IPS-20b (cell line): ENCODE data around the gene ALDH7A1.
"Not testable (repeated sequence)": the region's sequence is repeated elsewhere in the genome, so short reads cannot be mapped to it uniquely, and the experiment has no call there.

Source experiments
- H3K27ac ChIP-seq: one replicate; pipeline ENCODE4 v1.5.1; 2013; ENCODE audit warnings: low read length
- H3K27me3 ChIP-seq: 2 replicates; pipeline ENCODE4 v1.6.1; 2013; ENCODE audit warnings: mild to moderate bottlenecking, low read length, inconsistent platforms; ENCODE audit not compliant: insufficient read depth
- H3K36me3 ChIP-seq: 2 replicates; pipeline ENCODE4 v1.6.1; 2013; ENCODE audit warnings: low read depth, mild to moderate bottlenecking, inconsistent platforms, low read length, moderate library complexity; ENCODE audit not compliant: insufficient read depth
- H3K4me1 ChIP-seq: 2 replicates; pipeline ENCODE4 v1.6.1; 2013; ENCODE audit warnings: mild to moderate bottlenecking, control low read depth, inconsistent platforms, low read length, moderate library complexity; ENCODE audit not compliant: insufficient read depth
- H3K4me3 ChIP-seq: 2 replicates; pipeline ENCODE4 v1.5.1; 2013; ENCODE audit warnings: mild to moderate bottlenecking, low read length, inconsistent platforms
- H3K9ac ChIP-seq: 2 replicates; pipeline ENCODE4 v1.6.1; 2013; ENCODE audit warnings: low read depth, mild to moderate bottlenecking, inconsistent platforms, low read length, moderate library complexity
- H3K9me3 ChIP-seq: 2 replicates; pipeline ENCODE4 v1.6.1; 2013; ENCODE audit warnings: mild to moderate bottlenecking, low read depth, low read length, inconsistent platforms; ENCODE audit not compliant: insufficient read depth

The ALDH7A1 gene

DNA sequence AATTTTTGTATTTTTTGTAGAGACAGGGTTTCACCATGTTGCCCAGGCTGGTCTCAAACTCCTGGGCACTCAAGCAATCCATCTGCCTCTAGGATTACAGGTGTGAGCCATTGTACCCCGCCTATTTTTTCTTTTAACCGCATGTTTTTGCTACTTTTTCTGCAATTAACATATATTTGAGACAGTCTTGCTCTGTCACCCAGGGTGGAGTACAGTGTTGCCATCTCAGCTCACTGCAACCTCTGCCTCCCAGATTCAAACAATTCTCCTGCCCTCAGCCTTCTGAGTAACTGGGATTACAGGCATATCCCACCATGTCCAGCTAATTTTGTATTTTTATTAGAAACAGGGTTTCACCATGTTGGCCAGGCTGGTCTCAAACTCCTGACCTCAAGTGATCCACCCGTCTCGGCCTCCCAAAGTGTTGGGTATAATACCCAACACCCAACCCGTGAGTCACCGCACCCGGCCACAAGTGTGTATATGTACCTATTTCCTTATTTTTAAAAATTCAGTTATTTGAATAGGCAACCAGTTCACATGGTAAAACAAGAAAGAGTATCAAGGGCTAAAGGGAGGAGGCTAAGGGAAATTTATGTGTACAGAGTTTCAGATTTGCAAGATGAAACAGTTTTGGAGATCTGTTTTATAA lies 19.0 kb upstream of the ALDH7A1 start:
- H3K27ac ChIP-seq, result no peak overlapping the region
- H3K4me3 ChIP-seq, result no peak overlapping the region
- H3K36me3 ChIP-seq, result peaks cover 84% of the 10 kb centered on the region
- H3K27me3 ChIP-seq, result no peaks in the 10 kb centered on the region
- H3K9me3 ChIP-seq, result no peaks in the 10 kb centered on the region
- H3K9ac ChIP-seq, result no peak overlapping the region
- no peaks in the 10 kb centered on the region for H3K4me1 ChIP-seq

DNA sequence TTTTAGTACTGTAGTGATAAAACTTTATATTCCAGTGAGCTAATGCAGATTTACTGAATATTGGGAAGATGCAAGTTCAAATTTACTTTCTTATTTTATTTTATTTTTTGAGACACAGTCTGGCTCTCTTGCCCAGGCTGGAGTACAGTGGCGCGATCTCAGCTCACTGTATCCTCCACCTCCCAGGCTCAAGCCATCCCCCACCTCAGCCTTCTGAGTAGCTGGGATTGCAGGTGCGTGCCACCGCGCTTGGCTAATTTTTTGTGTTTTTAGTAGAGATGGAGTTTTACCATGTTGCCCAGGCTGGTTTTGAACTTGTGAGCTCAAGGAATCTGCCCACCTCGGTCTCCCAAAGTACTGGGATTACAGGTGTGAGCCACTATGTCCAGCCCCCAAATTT lies 15.6 kb upstream of the ALDH7A1 start:
- Histone ChIP-seq H3K4me1 (no peaks in the 10 kb centered on the region), H3K4me3 (no peak overlapping the region), H3K36me3 (peaks cover 94% of the 10 kb centered on the region), H3K27ac (no peak overlapping the region), H3K9me3 (no peaks in the 10 kb centered on the region), H3K27me3 (no peaks in the 10 kb centered on the region), H3K9ac (no peak overlapping the region)

DNA sequence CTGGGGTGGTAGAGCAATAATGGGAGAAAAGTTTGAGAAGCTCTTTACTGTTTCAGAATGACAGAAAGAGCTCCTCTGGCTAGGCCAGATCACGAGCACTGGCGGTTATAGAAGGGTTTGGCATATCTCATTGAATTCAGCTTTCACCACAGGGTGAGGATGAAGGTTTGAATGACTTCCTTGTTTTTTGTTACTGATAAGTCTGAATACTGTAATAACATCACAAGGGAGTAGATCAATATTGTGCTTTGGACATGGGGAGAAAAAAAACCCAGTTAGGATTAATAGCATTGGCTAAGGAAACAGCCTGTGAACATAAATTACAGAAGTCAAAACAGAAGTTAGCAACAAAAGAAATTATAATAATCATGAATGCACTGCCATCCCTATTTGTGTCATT lies 15.1 kb upstream of the ALDH7A1 start:
- H3K27me3 ChIP-seq, result no peaks in the 10 kb centered on the region
- peaks cover 96% of the 10 kb centered on the region for H3K36me3 ChIP-seq
- no peak overlapping the region for H3K9ac ChIP-seq
- H3K4me1 ChIP-seq, result no peaks in the 10 kb centered on the region
- no peaks in the 10 kb centered on the region for H3K9me3 ChIP-seq
- no peak overlapping the region for H3K27ac ChIP-seq
- no peak overlapping the region for H3K4me3 ChIP-seq

DNA sequence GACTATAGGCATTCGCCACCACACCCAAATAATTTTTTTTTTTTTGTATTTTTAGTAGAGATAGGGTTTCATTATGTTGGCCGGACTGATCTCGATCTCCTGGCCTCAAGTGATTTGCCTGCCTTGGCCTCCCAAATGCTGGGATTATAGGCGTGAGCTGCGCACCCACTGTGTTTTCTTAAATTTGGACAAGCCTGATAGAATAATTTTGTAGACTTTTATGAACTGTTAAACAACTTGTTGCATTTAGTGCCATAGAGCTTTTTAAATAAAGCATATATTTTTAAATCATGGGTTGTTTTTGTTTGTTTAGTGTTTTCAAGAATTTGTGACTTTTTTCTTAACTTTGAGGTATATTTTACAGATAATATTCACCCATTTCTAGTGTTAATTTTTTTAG lies 10.5 kb upstream of the ALDH7A1 start:
- Histone ChIP-seq H3K27me3 (no peaks in the 10 kb centered on the region), H3K4me1 (peaks cover 4% of the 10 kb centered on the region), H3K9me3 (no peaks in the 10 kb centered on the region), H3K36me3 (peaks cover 76% of the 10 kb centered on the region), H3K27ac (no peak overlapping the region), H3K9ac (no peak overlapping the region), H3K4me3 (no peak overlapping the region)

DNA sequence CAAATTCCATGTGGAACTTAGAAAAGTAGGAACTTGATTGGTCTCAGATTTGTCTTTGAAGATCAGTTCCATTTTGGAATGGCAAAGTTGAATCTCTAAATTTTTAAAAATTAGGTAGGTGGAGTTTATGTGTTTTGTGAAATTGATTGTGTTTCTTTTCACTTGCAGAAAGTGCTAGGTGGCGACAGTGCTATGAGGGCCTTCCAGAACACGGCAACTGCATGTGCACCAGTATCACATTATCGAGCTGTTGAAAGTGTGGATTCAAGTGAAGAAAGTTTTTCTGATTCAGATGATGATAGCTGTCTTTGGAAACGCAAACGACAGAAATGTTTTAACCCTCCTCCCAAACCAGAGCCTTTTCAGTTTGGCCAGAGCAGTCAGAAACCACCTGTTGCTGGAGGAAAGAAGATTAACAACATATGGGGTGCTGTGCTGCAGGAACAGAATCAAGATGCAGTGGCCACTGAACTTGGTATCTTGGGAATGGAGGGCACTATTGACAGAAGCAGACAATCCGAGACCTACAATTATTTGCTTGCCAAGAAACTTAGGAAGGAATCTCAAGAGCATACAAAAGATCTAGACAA lies 8.5 kb upstream of the ALDH7A1 start:
- Histone ChIP-seq H3K4me1 (peaks cover 16% of the 10 kb centered on the region), H3K27ac (no peak overlapping the region), H3K9ac (no peak overlapping the region), H3K9me3 (no peaks in the 10 kb centered on the region), H3K4me3 (no peak overlapping the region), H3K36me3 (peaks cover 56% of the 10 kb centered on the region), H3K27me3 (no peaks in the 10 kb centered on the region)

DNA sequence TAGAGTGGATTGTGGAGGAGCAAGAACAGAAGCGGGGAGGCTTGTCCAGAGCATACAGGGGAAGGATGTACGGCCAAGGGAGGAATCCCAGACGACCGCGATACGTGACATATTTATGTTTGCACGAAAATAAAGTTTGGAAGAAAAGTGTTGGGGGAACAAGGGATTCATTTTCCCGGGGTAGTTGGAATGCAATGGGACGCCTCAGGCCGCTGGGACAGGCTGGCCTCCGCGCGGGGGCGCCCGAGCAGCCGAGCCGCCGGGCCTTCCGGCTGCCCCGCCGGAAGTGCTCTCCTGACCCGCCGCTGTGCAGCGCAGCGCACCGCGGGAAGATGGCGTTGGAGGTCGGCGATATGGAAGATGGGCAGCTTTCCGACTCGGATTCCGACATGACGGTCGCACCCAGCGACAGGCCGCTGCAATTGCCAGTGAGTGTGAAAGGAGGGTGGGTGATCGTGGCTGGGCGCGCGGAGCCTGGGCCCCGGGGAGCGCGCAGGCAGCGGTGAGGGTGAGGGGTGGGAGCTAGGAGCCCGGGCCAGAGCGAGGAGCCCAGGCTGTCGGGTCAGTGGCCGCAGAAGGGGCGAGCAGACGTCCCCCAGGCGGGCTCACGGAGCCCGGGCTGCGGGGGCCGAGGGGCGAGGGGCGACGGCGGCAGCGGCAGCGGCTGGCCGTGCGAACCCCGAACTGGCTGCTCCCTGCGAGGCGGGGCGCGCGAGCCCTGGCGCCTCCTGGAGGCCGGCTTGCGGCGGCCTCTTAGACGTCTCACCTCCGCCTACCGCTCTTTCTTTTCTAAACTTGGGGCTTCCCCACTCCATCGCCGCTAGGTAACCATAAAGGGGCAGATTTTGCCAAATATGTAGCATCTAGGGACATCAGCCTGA lies 5.9 kb upstream of the ALDH7A1 start, which contains the start of gene PHAX:
PHAX (plus strand) TSS at position 317 of the 881 bp plus-strand sequence; CDS start at position 333, 16 bp downstream.
- H3K4me1 ChIP-seq, result peaks cover 16% of the 10 kb centered on the region
- peak within 1 kb of the TSS; percentile 98 for H3K4me3 ChIP-seq
- peak within 1 kb of the TSS; percentile 96 for H3K9ac ChIP-seq
- H3K27me3 ChIP-seq, result no peaks in the 10 kb centered on the region
- H3K9me3 ChIP-seq, result no peaks in the 10 kb centered on the region
- H3K36me3 ChIP-seq, result peaks cover 31% of the 10 kb centered on the region
- H3K27ac ChIP-seq, result peak within 1 kb of the TSS; percentile 91

DNA sequence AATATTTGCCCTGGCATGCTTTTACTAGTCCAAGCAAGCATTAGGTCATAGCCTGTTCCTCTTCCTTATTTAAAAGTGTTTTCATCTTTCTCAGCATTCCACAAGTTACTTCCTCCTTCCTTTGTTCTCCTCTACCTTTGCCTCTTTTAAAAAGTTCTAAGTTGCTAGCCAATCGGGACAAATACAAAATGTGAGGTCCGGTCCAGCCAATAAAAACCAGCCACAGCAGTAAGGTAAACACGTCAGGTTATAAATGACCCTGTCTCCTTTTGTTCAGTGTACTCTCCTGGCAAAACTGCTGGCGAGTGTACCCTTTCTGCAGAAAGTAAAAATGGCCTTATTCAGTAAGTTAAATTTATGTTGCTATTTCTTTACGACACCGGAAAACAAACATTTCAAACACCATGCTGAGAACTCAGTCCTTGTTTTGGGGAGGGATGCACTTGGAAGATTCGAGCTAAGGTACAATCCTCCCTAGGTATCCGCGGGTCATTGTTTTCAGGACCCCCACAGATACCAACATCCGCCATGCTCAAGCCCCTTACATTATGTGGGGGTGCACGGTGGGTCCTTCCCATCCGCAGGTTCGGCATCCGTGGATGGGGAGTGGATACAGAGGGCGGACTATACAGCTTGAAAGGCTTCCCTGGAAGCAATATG lies 5.1 kb upstream of the ALDH7A1 start:
- Histone ChIP-seq H3K9ac (peak overlapping the region; percentile 96), H3K27ac (peak overlapping the region; percentile 85), H3K36me3 (peaks cover 23% of the 10 kb centered on the region), H3K4me3 (peak overlapping the region; percentile 98), H3K4me1 (peaks cover 16% of the 10 kb centered on the region)
- H3K9me3 ChIP-seq, H3K27me3 ChIP-seq: not testable (repeated sequence)

DNA sequence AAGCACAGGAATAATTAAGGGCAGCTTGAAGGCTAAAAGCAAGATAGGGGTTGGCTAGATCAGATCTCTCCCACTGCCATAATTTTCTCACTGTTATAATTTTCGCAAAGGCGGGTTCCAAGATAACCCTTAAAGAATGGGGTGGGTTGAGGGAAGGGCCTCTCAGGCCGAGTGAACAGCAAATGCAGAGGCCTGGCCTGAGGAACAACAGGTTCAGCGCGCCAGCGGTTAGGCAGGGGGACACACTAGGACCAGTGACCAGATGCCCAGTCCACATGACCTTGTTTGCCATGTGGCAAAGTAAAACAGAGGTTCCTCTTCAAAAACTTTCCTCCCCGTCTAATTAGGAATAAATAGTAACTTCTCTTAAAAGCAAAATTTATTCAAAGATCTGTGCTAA lies 4.5 kb upstream of the ALDH7A1 start:
- peaks cover 19% of the 10 kb centered on the region for H3K36me3 ChIP-seq
- no peak overlapping the region for H3K4me3 ChIP-seq
- peaks cover 16% of the 10 kb centered on the region for H3K4me1 ChIP-seq
- no peaks in the 10 kb centered on the region for H3K9me3 ChIP-seq
- no peaks in the 10 kb centered on the region for H3K27me3 ChIP-seq
- H3K9ac ChIP-seq, result peak overlapping the region; percentile 96; the same call in 1 of the 2 replicates
- no peak overlapping the region for H3K27ac ChIP-seq

DNA sequence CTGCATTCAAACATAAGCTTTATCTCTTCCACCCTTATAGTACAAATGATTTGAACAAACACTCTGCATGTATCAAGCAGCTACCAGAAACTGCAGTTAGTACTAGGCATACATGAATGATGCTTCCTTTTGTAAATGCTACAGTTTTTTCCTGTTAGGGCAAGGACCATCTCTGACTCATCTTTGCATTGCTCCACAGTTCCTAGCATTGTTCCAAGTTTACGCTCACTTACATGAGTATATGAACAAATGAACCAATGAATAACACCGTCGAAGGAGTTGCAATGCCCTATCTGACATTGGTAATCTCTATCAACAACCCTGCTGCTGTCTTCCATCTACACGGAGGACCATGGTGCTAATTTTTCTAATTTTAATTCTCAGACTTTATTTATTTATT lies 2.1 kb upstream of the ALDH7A1 start:
- H3K27ac ChIP-seq, result no peak overlapping the region

DNA sequence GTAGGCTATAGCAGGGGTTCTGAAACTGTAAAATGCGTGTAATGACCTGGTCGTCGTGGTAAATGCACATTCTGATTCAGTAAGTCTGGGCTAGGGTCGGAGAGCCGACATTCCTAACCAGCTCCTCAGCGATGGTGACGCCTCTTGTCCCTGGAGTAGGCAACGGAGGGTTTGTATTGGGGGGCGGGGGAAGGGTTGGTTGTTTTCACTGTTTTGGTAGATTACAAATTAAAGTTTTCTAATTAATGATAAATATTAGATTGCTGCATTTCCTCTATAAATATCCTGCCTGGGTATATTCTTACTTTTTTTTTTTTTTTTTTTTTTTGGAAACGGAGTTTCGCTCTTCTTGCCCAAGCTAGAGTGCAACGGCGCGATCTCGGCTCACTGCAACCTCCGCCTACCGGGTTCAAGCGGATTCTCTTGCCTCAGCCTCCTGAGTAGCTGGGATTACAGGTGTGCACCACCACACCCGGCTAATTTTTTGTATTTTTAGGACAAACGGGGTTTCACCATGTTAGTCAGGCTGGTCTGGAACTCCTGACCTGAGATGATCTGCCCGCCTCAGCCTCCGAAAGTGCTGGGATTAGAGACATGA lies 566 bp upstream of the ALDH7A1 start:
- Histone ChIP-seq H3K9ac (peak overlapping the region; percentile 93), H3K4me1 (peaks cover 26% of the 10 kb centered on the region; the same call in 1 of the 2 replicates), H3K4me3 (peak overlapping the region; percentile 96), H3K36me3 (peaks cover 28% of the 10 kb centered on the region), H3K9me3 (no peaks in the 10 kb centered on the region), H3K27me3 (no peaks in the 10 kb centered on the region), H3K27ac (peak overlapping the region; percentile 73)

More for the DNA sequence above, 2.1 kb upstream of the ALDH7A1 start:
- Histone ChIP-seq H3K36me3 (peaks cover 14% of the 10 kb centered on the region), H3K9ac (no peak overlapping the region), H3K4me3 (no peak overlapping the region), H3K27me3 (no peaks in the 10 kb centered on the region), H3K9me3 (no peaks in the 10 kb centered on the region), H3K4me1 (peaks cover 26% of the 10 kb centered on the region)

DNA sequence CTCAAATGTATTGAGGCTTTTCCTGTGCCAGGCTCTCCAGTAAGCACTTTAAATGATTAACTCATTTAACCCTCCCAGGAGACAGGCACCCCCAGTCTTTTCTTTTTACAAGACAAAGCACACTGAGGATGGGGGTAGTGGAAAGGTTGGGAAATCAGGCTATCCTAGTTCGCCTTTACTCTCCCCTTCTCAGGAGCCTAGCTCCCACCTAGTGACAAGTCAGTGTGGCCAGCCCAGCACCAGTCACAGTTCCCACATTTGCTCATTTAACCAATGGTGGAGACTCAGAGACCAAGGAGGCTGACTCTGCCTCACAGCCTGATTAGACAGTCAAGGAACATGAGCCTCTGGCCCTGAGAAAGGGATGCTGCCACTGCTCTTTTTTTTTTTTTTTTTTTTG lies 3.5 kb downstream of the ALDH7A1 start:
- Histone ChIP-seq H3K9ac (no peak overlapping the region; the same call in 1 of the 2 replicates), H3K4me3 (peak overlapping the region; percentile 96; the same call in 1 of the 2 replicates), H3K4me1 (peaks cover 14% of the 10 kb centered on the region; the same call in 1 of the 2 replicates), H3K36me3 (peaks cover 65% of the 10 kb centered on the region), H3K9me3 (no peaks in the 10 kb centered on the region), H3K27me3 (no peaks in the 10 kb centered on the region), H3K27ac (no peak overlapping the region)
